Natural killer cell (primary cell): Measurements from ENCODE around the gene CREG1. TPM values are rescaled to one million over a fixed set of nuclear protein-coding genes. Genes with fewer than 3 reads are reported as not detected.

Experiments used
- ATAC-seq, 3 donors: fragments of 150-1000 bp in 2 of 3; fragments of 200-7000 bp in 1 of 3; cut with Tn5 transposase; 1 replicate in 1 of 3; 2 replicates in 2 of 3; pipeline ENCODE4 v1.10.0; 2021; ENCODE audit warnings: mild to moderate bottlenecking in 2 of 3, moderate library complexity in 2 of 3
- DNase-seq, 2 donors: peaks; one replicate each; pipeline versions ENCODE4 v3.0.0 to v3.0.0-alpha.2; 2013 to 2021; ENCODE audit warnings: mixed read lengths in 1 of 2
- H3K27ac ChIP-seq: one replicate; pipeline ENCODE4 v1.5.1; 2013; ENCODE audit warnings: mild to moderate bottlenecking, low read length
- H3K27me3 ChIP-seq: one replicate; pipeline ENCODE4 v1.6.1; 2013; ENCODE audit warnings: low read length; ENCODE audit not compliant: control insufficient read depth, insufficient read depth
- H3K36me3 ChIP-seq: one replicate; pipeline ENCODE4 v1.6.1; 2013; ENCODE audit warnings: low read length; ENCODE audit not compliant: control insufficient read depth, insufficient read depth
- H3K4me1 ChIP-seq: one replicate; pipeline ENCODE4 v1.6.1; 2013; ENCODE audit warnings: low read length; ENCODE audit not compliant: control insufficient read depth, insufficient read depth
- H3K4me3 ChIP-seq: one replicate; pipeline ENCODE4 v1.5.1; 2013; ENCODE audit warnings: low read length
- H3K9me3 ChIP-seq: one replicate; pipeline ENCODE4 v1.6.1; 2013; ENCODE audit warnings: low read length; ENCODE audit not compliant: control insufficient read depth, insufficient read depth
- H3K27ac Mint-ChIP-seq, 2 donors: one replicate each; pipeline ENCODE4 v1.8.0; 2022; ENCODE audit warnings: mild to moderate bottlenecking in 2 of 2, mixed read lengths in 2 of 2, moderate library complexity in 1 of 2
- H3K27me3 Mint-ChIP-seq, 2 donors: one replicate each; pipeline ENCODE4 v1.8.0; 2022; ENCODE audit warnings: low read depth in 2 of 2, mixed read lengths in 2 of 2
- H3K36me3 Mint-ChIP-seq: one replicate; pipeline ENCODE4 v1.8.0; 2022; ENCODE audit warnings: mixed read lengths
- H3K4me1 Mint-ChIP-seq, 2 donors: one replicate each; pipeline ENCODE4 v1.8.0; 2022; ENCODE audit warnings: mixed read lengths in 2 of 2
- H3K4me3 Mint-ChIP-seq: one replicate; pipeline ENCODE4 v1.8.0; 2022; ENCODE audit warnings: mild to moderate bottlenecking, moderate library complexity, mixed read lengths
- H3K9me3 Mint-ChIP-seq, 2 donors: one replicate each; pipeline ENCODE4 v1.8.0; 2022; ENCODE audit warnings: mixed read lengths in 2 of 2
- WGBS: methylation state at CpG from one replicate; pipeline ENCODE4 v1.1.7; 2013; ENCODE audit warnings: missing lambda C conversion rate; ENCODE audit not compliant: insufficient coverage; 5-methylcytosine and 5-hydroxymethylcytosine counted together
- intact Hi-C: fragments of 100-400 bp; cut with micrococcal nuclease; formaldehyde crosslinking; loops from one replicate; pipeline ENCODE4 v1.14.2; 2022
- total RNA-seq, 4 donors: library from RNA; stranded (reverse); fragments of 120-200 nt in 1 of 4; gene quantifications; one replicate each; pipeline versions ENCODE4 v1.2.3 to v1.2.4, GENCODE V29; 2013 to 2022
- TF ChIP-seq, protein P1 (sequence below): fragments of 200-600 bp; IDR thresholded peaks from one replicate; pipeline ENCODE4 v1.8.0; 2022; ENCODE audit warnings: antibody characterized with exemption

CREG1 gene
- total RNA-seq, 3 donors from 2014 or later (not counting 1 experiment from before 2014, with no cell fraction given), result 6.7 to 15.8 (median 8.9) TPM

DNA sequence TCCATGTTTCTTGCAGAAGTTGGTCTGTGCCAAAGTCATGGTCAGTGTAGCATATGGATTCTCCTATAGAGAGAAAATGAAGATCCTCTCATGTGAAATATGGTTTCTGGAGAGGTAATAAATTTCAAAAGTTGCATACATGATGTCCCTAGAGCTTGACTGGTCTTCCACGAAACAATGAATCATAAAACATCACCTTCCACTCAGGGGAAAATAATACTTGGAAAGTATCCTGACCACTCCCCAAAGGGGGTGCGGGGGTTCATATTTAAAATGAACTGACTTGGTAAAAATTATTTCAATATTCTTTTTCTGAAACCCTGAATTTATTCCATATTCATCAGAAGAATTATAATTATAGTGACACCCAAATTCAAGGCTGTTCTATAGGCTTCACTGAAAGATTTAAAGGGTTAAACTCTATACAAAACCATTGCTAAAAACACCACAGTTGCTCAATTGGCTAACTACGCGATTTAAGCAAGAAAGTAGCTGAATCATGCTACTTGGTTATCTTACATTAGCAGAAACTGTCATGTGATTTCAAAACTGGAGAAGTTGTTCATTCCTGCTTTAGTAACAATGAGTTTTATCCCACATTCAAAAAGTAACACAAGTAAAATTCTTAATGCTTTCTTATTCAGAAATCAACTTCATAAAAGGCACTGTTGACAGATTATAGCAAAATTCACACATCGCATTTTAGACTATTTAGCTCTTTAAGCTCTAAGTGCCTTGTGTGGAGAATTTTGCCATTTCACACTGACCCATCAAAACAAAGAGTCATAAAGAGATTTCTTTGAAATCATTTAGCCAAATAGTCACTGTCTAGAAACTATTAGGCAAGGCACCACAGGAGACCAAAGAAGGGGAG, 5.3 kb downstream of the CREG1 start:
- Mint-ChIP-seq H3K27ac (no peak overlapping the region), H3K4me3 (no peak overlapping the region), H3K27me3 (no peaks in the 10 kb centered on the region), H3K36me3 (peaks cover 6% of the 10 kb centered on the region), H3K4me1 (peaks cover 0 to 5% of the 10 kb centered on the region in 2 donors), H3K9me3 (no peaks in the 10 kb centered on the region)
- DNase-seq, result no peak
- peaks cover 10% of the 10 kb centered on the region for H3K4me1 ChIP-seq
- H3K4me3 ChIP-seq, result no peak overlapping the region
- 50% methylated on average over 2 of the region's 5 CpGs for WGBS
- H3K27ac ChIP-seq, result no peak overlapping the region
- TF ChIP-seq, protein P1, sequence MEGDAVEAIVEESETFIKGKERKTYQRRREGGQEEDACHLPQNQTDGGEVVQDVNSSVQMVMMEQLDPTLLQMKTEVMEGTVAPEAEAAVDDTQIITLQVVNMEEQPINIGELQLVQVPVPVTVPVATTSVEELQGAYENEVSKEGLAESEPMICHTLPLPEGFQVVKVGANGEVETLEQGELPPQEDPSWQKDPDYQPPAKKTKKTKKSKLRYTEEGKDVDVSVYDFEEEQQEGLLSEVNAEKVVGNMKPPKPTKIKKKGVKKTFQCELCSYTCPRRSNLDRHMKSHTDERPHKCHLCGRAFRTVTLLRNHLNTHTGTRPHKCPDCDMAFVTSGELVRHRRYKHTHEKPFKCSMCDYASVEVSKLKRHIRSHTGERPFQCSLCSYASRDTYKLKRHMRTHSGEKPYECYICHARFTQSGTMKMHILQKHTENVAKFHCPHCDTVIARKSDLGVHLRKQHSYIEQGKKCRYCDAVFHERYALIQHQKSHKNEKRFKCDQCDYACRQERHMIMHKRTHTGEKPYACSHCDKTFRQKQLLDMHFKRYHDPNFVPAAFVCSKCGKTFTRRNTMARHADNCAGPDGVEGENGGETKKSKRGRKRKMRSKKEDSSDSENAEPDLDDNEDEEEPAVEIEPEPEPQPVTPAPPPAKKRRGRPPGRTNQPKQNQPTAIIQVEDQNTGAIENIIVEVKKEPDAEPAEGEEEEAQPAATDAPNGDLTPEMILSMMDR, result no peak
- H3K36me3 ChIP-seq, result peaks cover 9% of the 10 kb centered on the region
- intact Hi-C loops, result no loop called here
- H3K9me3 ChIP-seq, result no peaks in the 10 kb centered on the region
- no peaks in the 10 kb centered on the region for H3K27me3 ChIP-seq
- no peak for ATAC-seq

DNA sequence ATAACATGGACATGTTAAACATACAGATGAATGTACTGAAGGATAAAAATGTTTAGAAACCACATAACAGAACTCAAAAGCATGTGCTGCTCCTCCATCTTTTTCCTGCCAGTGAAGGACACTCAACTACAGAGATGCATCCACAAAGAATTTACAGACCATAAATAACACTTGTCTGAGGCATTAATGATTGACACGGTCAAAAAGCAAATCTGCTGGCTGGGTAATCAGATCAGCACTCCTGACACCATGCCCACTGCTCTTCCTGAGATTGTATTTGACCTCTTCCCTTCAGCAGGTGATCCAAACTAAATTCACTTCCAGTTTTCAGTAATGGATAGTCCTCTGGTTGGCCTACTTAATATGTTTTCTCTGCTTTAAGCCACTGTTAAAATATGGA, 6.6 kb downstream of the CREG1 start:
- peaks cover 0 to 5% of the 10 kb centered on the region in 2 donors for H3K4me1 Mint-ChIP-seq
- Histone ChIP-seq H3K27ac (no peak overlapping the region), H3K4me1 (no peaks in the 10 kb centered on the region), H3K4me3 (no peak overlapping the region), H3K27me3 (no peaks in the 10 kb centered on the region), H3K9me3 (no peaks in the 10 kb centered on the region), H3K36me3 (peaks cover 9% of the 10 kb centered on the region)
- no peaks in the 10 kb centered on the region for H3K27me3 Mint-ChIP-seq
- H3K9me3 Mint-ChIP-seq, result no peaks in the 10 kb centered on the region
- no peak for DNase-seq
- TF ChIP-seq, protein P1, result no peak
- ATAC-seq, result no peak
- H3K4me3 Mint-ChIP-seq, result no peak overlapping the region
- intact Hi-C loops, result no loop called here
- H3K36me3 Mint-ChIP-seq, result peaks cover 6% of the 10 kb centered on the region
- H3K27ac Mint-ChIP-seq, result no peak overlapping the region
- 91% methylated on average over 1 of the region's 1 CpG for WGBS

DNA sequence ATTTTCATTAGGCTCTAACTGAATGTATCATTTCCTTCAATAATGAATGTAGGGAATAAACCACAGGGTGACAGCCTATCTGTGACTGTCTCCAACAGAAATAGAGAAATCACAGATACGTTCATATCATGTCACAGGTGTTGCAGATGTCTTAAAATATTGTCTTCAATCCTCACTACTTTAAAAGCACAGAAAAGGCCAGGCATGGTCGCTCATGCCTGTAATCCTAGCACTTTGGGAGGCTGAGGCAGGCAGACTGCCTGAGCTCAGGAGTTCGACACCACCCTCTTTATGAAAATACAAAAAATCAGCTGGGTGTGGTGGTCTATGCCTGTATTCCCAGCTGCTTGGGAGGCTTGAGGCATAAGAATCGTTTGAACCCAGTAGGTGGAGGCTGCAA, 8.2 kb downstream of the CREG1 start:
- no peak overlapping the region for H3K4me3 ChIP-seq
- H3K27ac Mint-ChIP-seq, result no peak overlapping the region
- H3K27ac ChIP-seq, result no peak overlapping the region
- ATAC-seq, result no peak
- no peak overlapping the region for H3K4me3 Mint-ChIP-seq
- intact Hi-C loops, result no loop called here
- H3K27me3 ChIP-seq, result no peaks in the 10 kb centered on the region
- H3K9me3 ChIP-seq, result no peaks in the 10 kb centered on the region
- peaks cover 9% of the 10 kb centered on the region for H3K36me3 ChIP-seq
- H3K27me3 Mint-ChIP-seq, result no peaks in the 10 kb centered on the region
- peaks cover 6% of the 10 kb centered on the region for H3K36me3 Mint-ChIP-seq
- TF ChIP-seq, protein P1, result no peak
- 64% methylated on average over 4 of the region's 4 CpGs for WGBS
- DNase-seq, result no peak
- H3K4me1 Mint-ChIP-seq, result no peaks in the 10 kb centered on the region
- no peaks in the 10 kb centered on the region for H3K9me3 Mint-ChIP-seq
- peaks cover under 1% of the 10 kb centered on the region for H3K4me1 ChIP-seq
